TTC549 (cell line): ENCODE data around the gene ZBTB16.
"Not testable (repeated sequence)": the region's sequence is repeated elsewhere in the genome, so short reads cannot be mapped to it uniquely, and the experiment has no call there.

ENCODE experiments used
- FAIRE-seq: peaks from 2 replicates; lab custom pipeline; 2012; peaks lifted over from hg19 to GRCh38; lab: Jason Lieb, UNC

ZBTB16 gene

DNA sequence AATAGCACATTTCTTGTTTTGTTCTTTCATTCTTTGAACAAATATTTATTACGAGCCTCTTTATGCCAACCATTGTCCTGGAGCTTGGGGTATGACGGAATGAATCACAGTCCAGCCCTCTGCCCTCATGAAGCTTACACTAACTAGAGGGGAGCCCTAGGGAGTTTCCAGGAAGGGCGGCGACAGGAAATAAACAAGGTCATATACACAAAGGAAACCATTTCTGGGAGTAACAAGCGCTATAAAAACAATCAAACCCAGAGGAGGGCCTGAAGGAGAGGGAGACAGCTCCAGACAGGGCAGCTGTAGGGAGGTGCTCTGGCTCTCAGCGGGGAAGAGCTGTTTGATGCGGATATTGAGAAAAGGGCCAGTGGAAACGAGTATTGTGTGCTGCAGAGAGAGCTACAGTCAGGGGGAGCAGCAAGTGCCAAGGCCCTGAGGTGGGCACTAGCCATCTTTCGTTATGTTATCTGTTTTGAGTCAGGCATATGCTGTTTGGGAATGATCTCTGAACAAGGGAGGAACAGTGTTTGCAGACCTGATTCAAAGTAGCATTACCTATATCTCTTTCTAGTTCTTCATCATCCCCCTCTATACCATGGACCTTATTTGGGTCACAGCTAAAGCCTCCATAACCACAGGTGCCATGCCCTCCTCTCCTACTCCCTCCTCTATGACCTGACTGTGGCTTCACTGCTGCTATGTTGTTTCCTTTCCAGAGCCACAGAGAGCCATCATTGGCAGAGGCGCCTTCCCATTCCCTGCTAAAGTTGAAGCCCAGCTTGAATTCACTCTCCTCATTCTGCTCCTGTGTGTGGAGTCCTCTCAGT is 15.3 kb upstream of the ZBTB16 start:
- no peak for FAIRE-seq

- FAIRE-seq: no peak
These were observed 12.2 kb upstream of the ZBTB16 start for GRCh38 chr11:114047327-114047726.

GRCh38 chr11:114049050-114049449 is 10.5 kb upstream of the ZBTB16 start:
- no peak for FAIRE-seq

GRCh38 chr11:114049766-114050165 is 9.7 kb upstream of the ZBTB16 start:
- not testable (repeated sequence) for FAIRE-seq

- no peak for FAIRE-seq
These were observed 9.1 kb upstream of the ZBTB16 start for GRCh38 chr11:114050258-114050927.

- no peak for FAIRE-seq
These were observed 8.0 kb upstream of the ZBTB16 start for GRCh38 chr11:114051558-114051957.

GRCh38 chr11:114052160-114052559 is 7.4 kb upstream of the ZBTB16 start:
- FAIRE-seq: no peak

DNA sequence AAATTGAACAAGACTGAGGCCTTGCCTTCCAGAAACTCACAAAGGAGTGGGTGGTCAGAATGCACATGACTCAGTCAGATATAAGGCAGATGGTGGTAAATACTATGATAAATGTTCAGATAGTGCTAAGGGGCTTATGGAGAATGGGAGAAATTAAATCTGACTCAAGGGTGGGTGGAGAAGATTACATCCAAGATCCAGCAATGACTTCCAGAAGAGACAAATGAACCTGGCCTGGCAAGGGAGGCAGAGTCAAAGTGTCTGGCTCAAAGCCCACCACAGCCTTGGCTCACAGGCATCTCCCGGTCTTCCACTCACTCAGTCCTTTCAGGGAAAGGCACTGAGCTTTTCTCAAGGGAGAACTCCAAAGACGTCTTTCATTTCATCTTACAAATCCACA is 6.1 kb upstream of the ZBTB16 start:
- no peak for FAIRE-seq

- no peak for FAIRE-seq
These were observed 4.7 kb upstream of the ZBTB16 start for GRCh38 chr11:114054806-114055205.

GRCh38 chr11:114056409-114056808 is 3.1 kb upstream of the ZBTB16 start:
- no peak for FAIRE-seq

DNA sequence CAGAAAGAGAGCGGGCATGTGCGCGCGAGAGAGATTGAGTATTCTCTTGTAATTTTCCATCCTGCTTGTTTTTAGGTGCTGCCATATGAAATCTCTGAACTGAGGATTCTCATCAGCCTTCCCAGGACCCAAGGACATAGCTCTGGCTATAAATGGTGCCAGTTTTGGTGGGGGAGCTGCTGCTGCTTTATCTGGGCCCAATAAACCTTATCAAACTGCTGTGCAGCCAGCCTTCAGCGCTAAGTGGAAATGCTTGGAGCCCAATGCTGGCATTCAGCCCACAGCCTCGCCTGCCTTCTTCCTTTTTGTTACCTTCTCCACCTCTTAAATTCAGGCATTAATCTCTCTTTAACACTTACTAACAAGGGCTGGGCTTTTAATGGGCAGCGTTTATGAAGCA is 2.4 kb upstream of the ZBTB16 start:
- FAIRE-seq: no peak

GRCh38 chr11:114057605-114058004 is 1.9 kb upstream of the ZBTB16 start:
- FAIRE-seq: no peak

DNA sequence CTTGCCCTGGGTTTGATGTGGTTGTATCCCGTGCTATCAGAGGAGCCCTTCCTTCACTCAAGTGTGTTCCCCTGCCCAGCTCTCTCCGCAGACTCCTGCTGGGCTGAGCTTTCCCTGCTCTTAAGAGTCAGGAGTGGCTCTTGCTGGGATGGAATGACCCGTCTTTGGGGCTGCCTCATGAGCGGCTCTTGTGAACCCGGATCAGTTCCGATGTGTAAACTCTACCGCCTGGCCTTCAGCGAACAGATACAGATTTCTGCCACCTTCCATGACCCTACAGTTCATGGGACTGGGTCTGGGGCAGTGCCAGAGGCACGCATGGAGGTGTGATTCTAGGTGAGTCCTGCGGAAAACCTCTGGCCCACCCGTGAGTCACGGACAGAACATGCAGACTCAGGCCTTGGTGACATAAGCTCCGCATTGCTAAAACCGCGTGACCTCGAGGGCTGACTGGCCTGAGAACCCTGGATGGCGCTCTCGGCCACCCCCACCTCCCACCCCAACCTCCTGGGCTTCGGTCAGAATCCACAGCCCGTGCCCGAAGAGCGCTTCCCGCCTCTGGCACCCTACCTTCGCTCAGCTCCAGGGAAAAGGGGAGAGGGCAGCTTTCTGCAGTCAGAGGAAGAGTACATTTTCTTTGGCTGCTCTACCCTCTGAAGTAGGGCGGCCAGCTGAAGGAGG is 1.3 kb upstream of the ZBTB16 start:
- no peak for FAIRE-seq

GRCh38 chr11:114058871-114059277 is 637 bp upstream of the ZBTB16 start:
- no peak for FAIRE-seq

DNA sequence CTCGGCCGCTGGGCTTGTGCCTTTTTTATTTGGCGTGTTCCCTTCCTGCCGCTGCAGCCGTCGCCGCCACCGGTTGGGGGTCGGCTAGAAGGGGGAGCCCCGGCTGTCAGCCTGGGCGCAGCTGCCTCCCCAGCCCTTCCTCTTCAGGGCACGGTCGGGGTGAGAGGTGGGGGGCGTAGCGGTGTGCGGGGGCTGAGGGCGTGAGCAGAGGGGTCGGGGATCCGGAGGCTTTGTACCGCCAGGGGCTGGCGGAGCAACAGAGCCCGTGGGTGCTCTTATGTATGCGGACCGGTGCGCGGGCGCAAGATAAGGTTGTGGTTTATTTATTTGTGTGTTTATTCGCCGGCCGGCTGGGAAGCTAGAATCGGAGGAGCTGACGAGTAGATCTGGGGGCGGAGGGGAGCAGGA is 477 bp downstream of the ZBTB16 start:
- no peak for FAIRE-seq

- no peak for FAIRE-seq
These were observed 1.0 kb downstream of the ZBTB16 start for GRCh38 chr11:114060392-114061047.

GRCh38 chr11:114061048-114061680 is 1.7 kb downstream of the ZBTB16 start:
- FAIRE-seq: no peak

GRCh38 chr11:114061681-114062049 is 2.2 kb downstream of the ZBTB16 start:
- no peak for FAIRE-seq

DNA sequence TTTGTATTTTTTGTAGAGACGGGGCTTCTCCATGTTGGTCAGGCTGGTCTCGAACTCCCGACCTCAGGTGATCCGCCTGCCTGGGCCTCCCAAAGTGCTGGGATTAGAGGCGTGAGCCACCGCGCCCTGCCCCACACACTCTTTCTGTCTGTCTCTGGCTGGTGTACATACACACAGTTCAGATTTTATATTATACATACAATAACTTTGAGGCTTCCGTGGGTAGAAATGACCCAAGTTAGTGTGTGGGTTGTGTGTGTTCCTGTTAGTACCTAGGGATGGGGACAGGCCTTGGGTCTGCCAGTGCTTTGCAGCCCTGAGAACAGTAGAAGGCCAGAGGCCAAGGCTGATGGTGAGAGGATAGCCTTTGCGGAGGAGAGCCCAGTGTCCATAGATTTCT is 2.8 kb downstream of the ZBTB16 start:
- FAIRE-seq: no peak

DNA sequence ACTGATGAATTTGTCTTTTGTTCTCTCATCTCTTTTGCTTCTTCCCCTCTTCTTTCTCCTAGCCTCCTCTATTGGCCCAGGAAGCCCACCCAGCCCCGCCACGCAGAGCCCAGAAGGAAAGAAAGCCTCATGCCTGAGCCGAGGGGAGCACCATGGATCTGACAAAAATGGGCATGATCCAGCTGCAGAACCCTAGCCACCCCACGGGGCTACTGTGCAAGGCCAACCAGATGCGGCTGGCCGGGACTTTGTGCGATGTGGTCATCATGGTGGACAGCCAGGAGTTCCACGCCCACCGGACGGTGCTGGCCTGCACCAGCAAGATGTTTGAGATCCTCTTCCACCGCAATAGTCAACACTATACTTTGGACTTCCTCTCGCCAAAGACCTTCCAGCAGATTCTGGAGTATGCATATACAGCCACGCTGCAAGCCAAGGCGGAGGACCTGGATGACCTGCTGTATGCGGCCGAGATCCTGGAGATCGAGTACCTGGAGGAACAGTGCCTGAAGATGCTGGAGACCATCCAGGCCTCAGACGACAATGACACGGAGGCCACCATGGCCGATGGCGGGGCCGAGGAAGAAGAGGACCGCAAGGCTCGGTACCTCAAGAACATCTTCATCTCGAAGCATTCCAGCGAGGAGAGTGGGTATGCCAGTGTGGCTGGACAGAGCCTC is 3.8 kb downstream of the ZBTB16 start:
- FAIRE-seq: no peak

DNA sequence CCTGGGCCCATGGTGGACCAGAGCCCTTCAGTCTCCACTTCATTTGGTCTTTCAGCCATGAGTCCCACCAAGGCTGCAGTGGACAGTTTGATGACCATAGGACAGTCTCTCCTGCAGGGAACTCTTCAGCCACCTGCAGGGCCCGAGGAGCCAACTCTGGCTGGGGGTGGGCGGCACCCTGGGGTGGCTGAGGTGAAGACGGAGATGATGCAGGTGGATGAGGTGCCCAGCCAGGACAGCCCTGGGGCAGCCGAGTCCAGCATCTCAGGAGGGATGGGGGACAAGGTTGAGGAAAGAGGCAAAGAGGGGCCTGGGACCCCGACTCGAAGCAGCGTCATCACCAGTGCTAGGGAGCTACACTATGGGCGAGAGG is 4.3 kb downstream of the ZBTB16 start:
- FAIRE-seq: no peak

GRCh38 chr11:114064216-114064615 is 4.7 kb downstream of the ZBTB16 start:
- FAIRE-seq: no peak
